ENCODE results near the gene ABHD5. TPM values are rescaled to one million over a fixed set of nuclear protein-coding genes. Genes with fewer than 3 reads are reported as not detected.
A peak's percentile ranks its signal among the peaks of the same experiment; 100 is the strongest.

Gene ABHD5
- 37.6 and 45.1 TPM in 2 replicates for total RNA-seq

DNA sequence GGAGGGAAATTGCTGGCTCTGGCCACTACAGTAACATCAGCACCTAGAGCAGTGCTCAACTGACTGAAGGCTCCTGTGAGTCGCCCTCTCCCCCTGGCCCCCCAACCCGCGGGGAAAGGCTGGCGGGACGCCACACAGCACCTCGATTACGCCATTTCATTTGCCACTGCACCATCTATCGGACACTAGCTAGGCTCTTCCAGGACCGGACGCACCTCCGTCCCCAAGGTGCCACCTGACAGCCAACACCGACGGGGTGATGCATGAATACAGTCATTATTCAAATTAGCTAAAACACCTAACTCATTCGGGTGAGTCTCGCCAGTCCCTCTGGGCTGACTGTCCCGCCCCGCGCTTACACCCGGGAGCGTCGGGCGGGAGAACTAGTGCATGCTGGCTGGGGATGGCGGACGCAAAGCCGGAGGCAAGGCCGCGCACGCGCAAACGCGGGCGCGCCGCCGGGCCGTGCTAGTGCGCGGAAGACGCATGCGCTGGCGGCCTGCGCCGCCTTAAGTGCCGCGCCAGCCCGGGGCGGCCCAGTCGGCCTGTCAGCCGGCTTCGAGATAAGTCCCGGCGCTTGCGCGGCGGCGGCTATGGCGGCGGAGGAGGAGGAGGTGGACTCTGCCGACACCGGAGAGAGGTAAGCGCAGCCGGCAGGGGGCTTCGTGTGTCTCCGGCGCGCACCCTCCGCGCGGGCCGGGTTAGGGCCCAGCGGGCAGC, at the start of gene ABHD5:
Gene ABHD5, plus strand, starts transcription at position 539 of the 720 bp plus-strand sequence. Its CDS starts 55 bp downstream, at position 594.
- Histone ChIP-seq H3K27me3 (ENCODE audit: insufficient read depth, low read length) (no peaks in the 10 kb centered on the region), H4K20me1 (ENCODE audit: insufficient read depth, low read length) (peaks cover 4% of the 10 kb centered on the region), H3K4me1 (ENCODE audit: insufficient read depth, low read length) (peaks cover 17% of the 10 kb centered on the region), H2AFZ (ENCODE audit: low read length) (peak within 1 kb of the TSS; percentile 100), H3K79me2 (ENCODE audit: insufficient read depth, low read length) (peaks cover 43% of the 10 kb centered on the region), H3K36me3 (ENCODE audit: insufficient read depth, low read length) (no peaks in the 10 kb centered on the region), H3K4me3 (ENCODE audit: insufficient read depth, low read length) (peak within 1 kb of the TSS; percentile 86), H3K27ac (ENCODE audit: low read depth, low read length) (peak within 1 kb of the TSS; percentile 60), H3K4me2 (ENCODE audit: insufficient read depth, low read length) (peak within 1 kb of the TSS; percentile 98), H3K9me3 (ENCODE audit: low read depth, low read length) (no peaks in the 10 kb centered on the region)
- TF ChIP-seq CTCF (IDR thresholded peaks at IDR 0.05; ENCODE audit: extremely low read depth, low read depth, low read length) = peak; percentile 15
- peak; percentile 99 for DNase-seq (ENCODE audit: insufficient read length, low spot score, missing footprints)

- no peaks in the 10 kb centered on the region for H3K36me3 ChIP-seq (ENCODE audit: insufficient read depth, low read length)
- DNase-seq (ENCODE audit: insufficient read length, low spot score, missing footprints) = no peak
- peak overlapping the region; percentile 32 for H2AFZ ChIP-seq (ENCODE audit: low read length)
- H3K4me3 ChIP-seq (ENCODE audit: insufficient read depth, low read length) = no peak overlapping the region
- no peaks in the 10 kb centered on the region for H3K9me3 ChIP-seq (ENCODE audit: low read depth, low read length)
- H3K4me2 ChIP-seq (ENCODE audit: insufficient read depth, low read length) = peak overlapping the region; percentile 20
- peaks cover 19% of the 10 kb centered on the region for H3K4me1 ChIP-seq (ENCODE audit: insufficient read depth, low read length)
- peak overlapping the region; percentile 24 for H3K27ac ChIP-seq (ENCODE audit: low read depth, low read length)
- no peaks in the 10 kb centered on the region for H4K20me1 ChIP-seq (ENCODE audit: insufficient read depth, low read length)
- H3K27me3 ChIP-seq (ENCODE audit: insufficient read depth, low read length) = no peaks in the 10 kb centered on the region
- no peaks in the 10 kb centered on the region for H3K79me2 ChIP-seq (ENCODE audit: insufficient read depth, low read length)
- TF ChIP-seq CTCF (IDR thresholded peaks at IDR 0.05; ENCODE audit: extremely low read depth, low read depth, low read length) = no peak
Observed at GRCh38 chr3:43641306-43642114, 49.2 kb upstream of the ABHD5 start.

- Histone ChIP-seq H3K36me3 (ENCODE audit: insufficient read depth, low read length) (no peaks in the 10 kb centered on the region), H3K4me3 (ENCODE audit: insufficient read depth, low read length) (no peak overlapping the region), H3K79me2 (ENCODE audit: insufficient read depth, low read length) (no peaks in the 10 kb centered on the region), H3K4me1 (ENCODE audit: insufficient read depth, low read length) (peaks cover 11% of the 10 kb centered on the region), H2AFZ (ENCODE audit: low read length) (no peak overlapping the region), H3K4me2 (ENCODE audit: insufficient read depth, low read length) (no peak overlapping the region), H3K27me3 (ENCODE audit: insufficient read depth, low read length) (no peaks in the 10 kb centered on the region), H3K27ac (ENCODE audit: low read depth, low read length) (no peak overlapping the region), H4K20me1 (ENCODE audit: insufficient read depth, low read length) (no peaks in the 10 kb centered on the region), H3K9me3 (ENCODE audit: low read depth, low read length) (no peaks in the 10 kb centered on the region)
- no peak for TF ChIP-seq CTCF (IDR thresholded peaks at IDR 0.05; ENCODE audit: extremely low read depth, low read depth, low read length)
- DNase-seq (ENCODE audit: insufficient read length, low spot score, missing footprints) = no peak
Observed at GRCh38 chr3:43644443-43644842, 46.3 kb upstream of the ABHD5 start.

All from osteoblast (primary cell).